Measurements from ENCODE around the gene CUX1.
A peak's percentile ranks its signal among the peaks of the same experiment; 100 is the strongest.
"Not testable (repeated sequence)": the region's sequence is repeated elsewhere in the genome, so short reads cannot be mapped to it uniquely, and the experiment has no call there.

Gene CUX1

DNA sequence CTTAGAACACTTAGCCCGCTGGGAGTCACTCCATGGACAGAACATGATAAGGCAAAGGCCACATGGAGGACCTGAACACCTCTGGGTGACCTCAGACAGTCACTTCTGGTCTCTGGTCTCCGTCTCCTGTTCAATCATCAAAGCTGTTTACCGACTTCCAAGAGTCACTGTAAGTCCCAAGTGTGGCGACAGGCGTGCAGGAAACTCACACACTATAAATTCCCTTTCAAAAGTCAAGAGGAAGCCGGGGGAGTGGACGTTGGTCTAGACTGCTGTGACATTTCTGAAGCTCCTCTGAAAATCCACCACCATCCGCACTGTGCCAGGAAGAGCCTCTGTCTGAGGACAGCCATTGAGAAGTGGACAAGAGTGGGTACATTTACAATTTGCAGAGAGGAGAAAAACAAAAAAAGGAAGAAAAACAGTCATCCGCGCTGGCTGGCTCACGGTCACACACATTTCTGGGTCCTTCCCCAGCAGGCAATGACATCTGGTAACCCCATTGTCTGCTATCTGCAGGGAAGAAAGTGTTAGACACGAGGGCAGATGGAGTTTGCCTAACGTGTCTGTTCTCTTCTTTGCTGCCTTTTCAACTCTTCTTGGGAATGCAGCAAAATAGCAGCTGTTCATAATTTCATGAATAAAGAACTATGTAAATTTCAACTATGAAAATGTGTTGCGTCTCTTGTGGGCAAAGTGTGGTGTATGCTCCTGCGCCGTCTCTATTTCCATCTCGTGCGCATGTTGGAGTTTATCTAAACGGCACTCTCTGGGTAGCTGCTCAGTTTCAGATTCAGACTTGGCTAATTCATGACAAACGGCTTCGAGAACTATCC is 32.9 kb upstream of the CUX1 start:
- no peak overlapping the region for H3K4me3 ChIP-seq (ENCODE audit: low read length)
- peak; percentile 47 for DNase-seq (ENCODE audit: low read depth)
- no peak for TF ChIP-seq CTCF (conservative IDR thresholded peaks at IDR 0.05; ENCODE audit: low read length)

DNA sequence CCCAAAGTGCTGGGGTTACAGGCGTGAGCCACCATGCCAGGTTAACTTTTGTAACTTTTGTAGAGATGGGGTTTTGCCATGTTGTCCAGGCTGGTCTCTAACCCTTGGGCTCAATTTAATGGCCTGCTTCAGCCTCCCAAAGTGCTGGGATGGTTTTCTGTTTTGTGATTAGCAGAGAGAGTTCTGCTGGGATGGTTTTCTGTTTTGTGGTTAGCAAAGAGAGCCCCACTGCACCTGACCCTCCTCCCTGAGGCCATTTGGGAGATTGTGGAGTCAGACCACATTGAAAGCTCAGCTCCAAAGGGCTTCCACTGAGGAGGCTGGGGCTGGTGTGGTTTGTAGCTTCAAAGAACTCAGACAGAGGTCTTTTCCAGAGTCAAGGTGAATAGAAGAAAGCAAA is 29.6 kb upstream of the CUX1 start:
- DNase-seq (ENCODE audit: low read depth), result no peak
- TF ChIP-seq CTCF (conservative IDR thresholded peaks at IDR 0.05; ENCODE audit: low read length), result no peak
- H3K4me3 ChIP-seq (ENCODE audit: low read length), result no peak overlapping the region

GRCh38 chr7:101788517-101788916 is 28.9 kb upstream of the CUX1 start:
- TF ChIP-seq CTCF (conservative IDR thresholded peaks at IDR 0.05; ENCODE audit: low read length), result no peak
- DNase-seq (ENCODE audit: low read depth), result no peak
- no peak overlapping the region for H3K4me3 ChIP-seq (ENCODE audit: low read length)

DNA sequence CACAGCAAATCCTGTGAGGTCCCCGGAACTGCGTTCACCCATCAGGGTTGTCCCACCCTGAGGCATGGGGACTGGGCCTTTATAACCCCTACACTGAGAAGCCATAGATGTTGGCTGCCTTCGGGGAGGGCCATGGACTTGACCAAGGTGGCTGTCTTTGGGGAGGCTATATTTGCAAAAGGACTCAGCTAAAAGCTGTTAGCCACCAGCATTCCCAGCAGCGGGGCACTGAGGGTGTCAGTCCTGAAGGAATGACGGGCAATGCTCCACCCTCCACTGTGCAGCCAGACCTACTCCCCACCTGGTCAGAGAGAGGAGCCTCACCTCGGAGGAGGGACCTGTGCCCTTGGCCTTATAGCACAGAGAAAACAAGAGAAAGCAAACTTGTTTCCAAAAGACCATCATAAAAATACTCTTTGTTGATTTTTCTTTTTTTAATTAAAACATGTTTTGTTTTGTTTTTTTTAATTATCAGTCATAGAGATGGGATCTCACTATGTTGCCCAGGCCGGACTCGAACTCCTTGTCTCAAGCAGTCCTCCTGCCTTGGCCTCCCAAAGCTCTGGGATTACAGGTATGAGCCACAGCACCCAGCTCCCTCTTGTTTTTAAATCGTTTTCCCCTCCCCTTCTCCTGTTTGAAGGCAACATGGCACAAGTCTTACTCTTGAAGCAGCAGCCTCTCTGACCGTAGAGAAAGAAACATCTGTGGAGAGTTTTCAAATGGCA is 26.7 kb upstream of the CUX1 start:
- DNase-seq (ENCODE audit: low read depth), result no peak
- TF ChIP-seq CTCF (conservative IDR thresholded peaks at IDR 0.05; ENCODE audit: low read length), result no peak
- no peak overlapping the region for H3K4me3 ChIP-seq (ENCODE audit: low read length)

- DNase-seq (ENCODE audit: low read depth), result peak; percentile 91
- no peak for TF ChIP-seq CTCF (conservative IDR thresholded peaks at IDR 0.05; ENCODE audit: low read length)
Measured at GRCh38 chr7:101792051-101792681, 25.3 kb upstream of the CUX1 start.

GRCh38 chr7:101792682-101793071 is 24.7 kb upstream of the CUX1 start:
- not testable (repeated sequence) for H3K4me3 ChIP-seq (ENCODE audit: low read length); DNase-seq (ENCODE audit: low read depth)

More at GRCh38 chr7:101792051-101792681, 25.3 kb upstream of the CUX1 start:
- H3K4me3 ChIP-seq (ENCODE audit: low read length), result no peak overlapping the region

DNA sequence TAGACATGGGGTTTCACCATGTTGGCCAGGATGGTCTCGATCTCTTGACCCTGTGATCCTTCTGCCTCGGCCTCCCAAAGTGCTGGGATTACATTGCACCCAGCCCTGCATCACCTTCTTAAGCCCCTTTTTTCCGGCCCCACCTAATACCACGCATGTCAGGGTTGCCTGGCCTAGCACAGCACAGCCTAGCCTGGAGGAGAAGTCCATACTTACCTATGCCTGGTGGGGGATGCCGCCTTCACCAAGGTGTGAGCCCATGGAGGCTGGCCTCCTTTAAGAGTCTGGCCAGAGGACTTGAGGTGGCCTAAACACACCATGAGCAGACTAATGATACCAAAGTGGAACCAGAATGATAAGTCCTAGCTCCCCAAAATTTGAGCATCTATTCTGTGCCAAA is 22.0 kb upstream of the CUX1 start:
- TF ChIP-seq CTCF (conservative IDR thresholded peaks at IDR 0.05; ENCODE audit: low read length), result no peak

GRCh38 chr7:101798173-101798572 is 19.3 kb upstream of the CUX1 start:
- H3K4me3 ChIP-seq (ENCODE audit: low read length); DNase-seq (ENCODE audit: low read depth): not testable (repeated sequence)

More for the DNA sequence above, 22.0 kb upstream of the CUX1 start:
- no peak for DNase-seq (ENCODE audit: low read depth)
- H3K4me3 ChIP-seq (ENCODE audit: low read length), result no peak overlapping the region

All from AG10803 (cell line).